GM12875 (cell line): ENCODE results near the gene LIMK2.

Experiments used
- H3K4me3 ChIP-seq: one replicate; pipeline ENCODE4 v1.5.1; 2011; ENCODE audit warnings: low read depth, low read length, control low read depth
- CTCF ChIP-seq: IDR thresholded peaks from 2 replicates; pipeline ENCODE4 v1.5.1; 2011; ENCODE audit warnings: low read depth, mild to moderate bottlenecking, control low read depth, inconsistent platforms, low read length, moderate library complexity, borderline replicate concordance; ENCODE audit not compliant: insufficient read depth

LIMK2 gene

GRCh38 chr22:31272522-31273446 is 60.7 kb downstream of the LIMK2 start:
- H3K4me3 ChIP-seq = no peak overlapping the region
- peak; percentile 66 for TF ChIP-seq CTCF

GRCh38 chr22:31274017-31274416 is 61.9 kb downstream of the LIMK2 start:
- TF ChIP-seq CTCF = no peak

DNA sequence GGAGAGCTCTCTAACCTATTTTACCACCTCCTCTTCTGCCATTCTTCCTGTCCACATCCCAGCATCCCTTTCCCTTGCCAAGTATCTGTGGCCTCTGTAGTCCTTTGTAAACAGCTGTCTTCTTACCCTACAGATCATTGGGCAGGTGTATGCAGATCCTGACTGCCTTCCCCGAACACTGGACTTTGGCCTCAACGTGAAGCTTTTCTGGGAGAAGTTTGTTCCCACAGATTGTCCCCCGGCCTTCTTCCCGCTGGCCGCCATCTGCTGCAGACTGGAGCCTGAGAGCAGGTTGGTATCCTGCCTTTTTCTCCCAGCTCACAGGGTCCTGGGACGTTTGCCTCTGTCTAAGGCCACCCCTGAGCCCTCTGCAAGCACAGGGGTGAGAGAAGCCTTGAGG is 62.9 kb downstream of the LIMK2 start:
- TF ChIP-seq CTCF = no peak
- H3K4me3 ChIP-seq = no peak overlapping the region

More at GRCh38 chr22:31274017-31274416, 61.9 kb downstream of the LIMK2 start:
- no peak overlapping the region for H3K4me3 ChIP-seq

GRCh38 chr22:31275576-31275975 is 63.5 kb downstream of the LIMK2 start:
- H3K4me3 ChIP-seq = no peak overlapping the region
- no peak for TF ChIP-seq CTCF

DNA sequence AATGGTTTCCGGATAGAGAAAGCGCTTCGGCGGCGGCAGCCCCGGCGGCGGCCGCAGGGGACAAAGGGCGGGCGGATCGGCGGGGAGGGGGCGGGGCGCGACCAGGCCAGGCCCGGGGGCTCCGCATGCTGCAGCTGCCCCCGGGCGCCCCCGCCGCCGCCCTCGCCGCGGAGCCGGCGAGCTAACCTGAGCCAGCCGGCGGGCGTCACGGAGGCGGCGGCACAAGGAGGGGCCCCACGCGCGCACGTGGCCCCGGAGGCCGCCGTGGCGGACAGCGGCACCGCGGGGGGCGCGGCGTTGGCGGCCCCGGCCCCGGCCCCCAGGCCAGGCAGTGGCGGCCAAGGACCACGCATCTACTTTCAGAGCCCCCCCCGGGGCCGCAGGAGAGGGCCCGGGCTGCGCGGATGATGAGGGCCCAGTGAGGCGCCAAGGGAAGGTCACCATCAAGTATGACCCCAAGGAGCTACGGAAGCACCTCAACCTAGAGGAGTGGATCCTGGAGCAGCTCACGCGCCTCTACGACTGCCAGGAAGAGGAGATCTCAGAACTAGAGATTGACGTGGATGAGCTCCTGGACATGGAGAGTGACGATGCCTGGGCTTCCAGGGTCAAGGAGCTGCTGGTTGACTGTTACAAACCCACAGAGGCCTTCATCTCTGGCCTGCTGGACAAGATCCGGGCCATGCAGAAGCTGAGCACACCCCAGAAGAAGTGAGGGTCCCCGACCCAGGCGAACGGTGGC is 64.5 kb downstream of the LIMK2 start:
- no peak overlapping the region for H3K4me3 ChIP-seq
- TF ChIP-seq CTCF = no peak

GRCh38 chr22:31277741-31278140 is 65.6 kb downstream of the LIMK2 start:
- no peak overlapping the region for H3K4me3 ChIP-seq
- no peak for TF ChIP-seq CTCF

- no peak for TF ChIP-seq CTCF
- H3K4me3 ChIP-seq = no peak overlapping the region
Observed at GRCh38 chr22:31278151-31278621, 66.1 kb downstream of the LIMK2 start.
